Panc1 (cell line): Measurements from ENCODE around the gene RASA3.

Experiments used
- POLR2AphosphoS5 ChIP-seq: IDR thresholded peaks from 2 replicates; pipeline ENCODE4 v1.6.1; 2012; ENCODE audit warnings: mild to moderate bottlenecking, low read depth, low read length, moderate library complexity
- TCF7L2 ChIP-seq: IDR thresholded peaks from 2 replicates; pipeline ENCODE4 v1.6.1; 2011; ENCODE audit warnings: mild to moderate bottlenecking, low read depth, low read length, inconsistent platforms
- TF ChIP-seq, protein P1 (sequence below): fragments of 450-650 bp; IDR thresholded peaks from 2 replicates; pipeline ENCODE4 v1.5.1; 2017; ENCODE audit warnings: mild to moderate bottlenecking

DNA sequence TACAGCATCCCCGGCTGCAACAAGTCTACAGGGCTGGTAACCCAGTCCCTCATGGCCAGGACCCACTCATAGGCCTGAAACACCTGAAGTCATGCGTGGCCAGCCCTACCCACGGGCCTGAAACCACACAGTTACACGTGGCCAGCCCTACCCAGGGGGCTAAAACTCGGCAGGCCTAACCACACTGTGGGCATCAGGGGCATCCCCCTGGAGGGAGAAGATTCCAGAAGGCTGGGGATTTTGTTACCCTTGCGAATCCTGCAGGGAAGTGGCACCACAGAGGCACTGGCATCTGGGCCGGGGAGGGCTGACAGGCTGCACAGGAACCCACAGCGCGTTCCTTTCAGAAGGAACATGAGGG, 110.1 kb downstream of the RASA3 start:
- no peak for TF ChIP-seq TCF7L2
- TF ChIP-seq, protein P1, sequence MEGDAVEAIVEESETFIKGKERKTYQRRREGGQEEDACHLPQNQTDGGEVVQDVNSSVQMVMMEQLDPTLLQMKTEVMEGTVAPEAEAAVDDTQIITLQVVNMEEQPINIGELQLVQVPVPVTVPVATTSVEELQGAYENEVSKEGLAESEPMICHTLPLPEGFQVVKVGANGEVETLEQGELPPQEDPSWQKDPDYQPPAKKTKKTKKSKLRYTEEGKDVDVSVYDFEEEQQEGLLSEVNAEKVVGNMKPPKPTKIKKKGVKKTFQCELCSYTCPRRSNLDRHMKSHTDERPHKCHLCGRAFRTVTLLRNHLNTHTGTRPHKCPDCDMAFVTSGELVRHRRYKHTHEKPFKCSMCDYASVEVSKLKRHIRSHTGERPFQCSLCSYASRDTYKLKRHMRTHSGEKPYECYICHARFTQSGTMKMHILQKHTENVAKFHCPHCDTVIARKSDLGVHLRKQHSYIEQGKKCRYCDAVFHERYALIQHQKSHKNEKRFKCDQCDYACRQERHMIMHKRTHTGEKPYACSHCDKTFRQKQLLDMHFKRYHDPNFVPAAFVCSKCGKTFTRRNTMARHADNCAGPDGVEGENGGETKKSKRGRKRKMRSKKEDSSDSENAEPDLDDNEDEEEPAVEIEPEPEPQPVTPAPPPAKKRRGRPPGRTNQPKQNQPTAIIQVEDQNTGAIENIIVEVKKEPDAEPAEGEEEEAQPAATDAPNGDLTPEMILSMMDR = no peak
- TF ChIP-seq POLR2AphosphoS5 = no peak
